Stimulated activated naive CD8-positive, alpha-beta T cell treated with anti-CD3 and anti-CD28 coated beads, Interleukin-15, amount 100 ng/mL, for 72 hours (primary cell): ENCODE results near the gene ATXN7L1.
"Not testable (repeated sequence)": the region's sequence is repeated elsewhere in the genome, so short reads cannot be mapped to it uniquely, and the experiment has no call there.

ENCODE experiments used
- ATAC-seq: fragments of 150-1000 bp; cut with Tn5 transposase; 2 replicates; pipeline ENCODE4 v1.10.0; 2021; ENCODE audit warnings: mild to moderate bottlenecking, moderate library complexity
- DNase-seq, 2 donors: peaks; one replicate each; pipeline ENCODE4 v3.0.0; 2021 to 2022
- H3K27ac Mint-ChIP-seq, 2 donors: one replicate each; pipeline ENCODE4 v1.8.0; 2022; ENCODE audit warnings: mild to moderate bottlenecking in 2 of 2, mixed read lengths in 2 of 2, moderate library complexity in 2 of 2
- H3K27me3 Mint-ChIP-seq: one replicate; pipeline ENCODE4 v1.8.0; 2022; ENCODE audit warnings: mixed read lengths
- H3K4me1 Mint-ChIP-seq: one replicate; pipeline ENCODE4 v1.8.0; 2022; ENCODE audit warnings: mild to moderate bottlenecking, mixed read lengths
- H3K4me3 Mint-ChIP-seq, 2 donors: one replicate each; pipeline ENCODE4 v1.8.0; 2022; ENCODE audit warnings: mild to moderate bottlenecking in 2 of 2, mixed read lengths in 2 of 2, moderate library complexity in 1 of 2
- H3K9me3 Mint-ChIP-seq, 2 donors: one replicate each; pipeline ENCODE4 v1.8.0; 2022; ENCODE audit warnings: mixed read lengths in 2 of 2

The ATXN7L1 gene

GRCh38 chr7:105719395-105719794, 157.0 kb downstream of the ATXN7L1 start:
- ATAC-seq (no peak), DNase-seq (no peak)
- Mint-ChIP-seq H3K4me3 (no peak overlapping the region), H3K4me1 (peaks cover 12% of the 10 kb centered on the region), H3K27ac (no peak overlapping the region), H3K9me3 (no peaks in the 10 kb centered on the region), H3K27me3 (no peaks in the 10 kb centered on the region)

GRCh38 chr7:105718511-105718925, 157.9 kb downstream of the ATXN7L1 start:
- Mint-ChIP-seq H3K27ac (peak overlapping the region in 1 of 2 donors; percentile 70), H3K9me3 (peaks cover 0 to 6% of the 10 kb centered on the region in 2 donors), H3K4me3 (no peak overlapping the region), H3K27me3 (no peaks in the 10 kb centered on the region), H3K4me1 (peaks cover 12% of the 10 kb centered on the region)
- DNase-seq (no peak), ATAC-seq (no peak)

DNA sequence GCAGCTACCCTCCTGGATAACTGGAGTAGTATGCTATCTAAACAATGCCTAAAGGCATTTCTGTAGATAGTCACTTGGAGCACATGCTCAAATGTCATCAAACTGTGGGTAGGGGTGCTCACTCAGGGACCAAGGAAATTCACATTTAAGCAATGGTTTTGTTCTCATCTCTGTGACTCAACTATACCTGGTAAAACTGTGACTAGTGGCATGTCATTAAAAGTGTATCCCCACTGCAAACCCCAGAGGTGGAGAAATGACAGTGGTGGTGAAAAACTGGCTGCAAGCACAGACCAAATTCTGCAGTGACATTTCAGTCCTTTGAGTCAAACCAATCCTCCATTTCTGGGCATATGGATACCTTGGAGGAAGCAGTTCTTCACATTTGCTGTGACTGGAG, 160.9 kb downstream of the ATXN7L1 start:
- Mint-ChIP-seq H3K27ac (no peak overlapping the region), H3K9me3 (peaks cover 20 to 36% of the 10 kb centered on the region in 2 donors), H3K4me1 (peaks cover 12% of the 10 kb centered on the region), H3K27me3 (no peaks in the 10 kb centered on the region), H3K4me3 (no peak overlapping the region)
- DNase-seq: no peak
- peak; percentile 80 for ATAC-seq

DNA sequence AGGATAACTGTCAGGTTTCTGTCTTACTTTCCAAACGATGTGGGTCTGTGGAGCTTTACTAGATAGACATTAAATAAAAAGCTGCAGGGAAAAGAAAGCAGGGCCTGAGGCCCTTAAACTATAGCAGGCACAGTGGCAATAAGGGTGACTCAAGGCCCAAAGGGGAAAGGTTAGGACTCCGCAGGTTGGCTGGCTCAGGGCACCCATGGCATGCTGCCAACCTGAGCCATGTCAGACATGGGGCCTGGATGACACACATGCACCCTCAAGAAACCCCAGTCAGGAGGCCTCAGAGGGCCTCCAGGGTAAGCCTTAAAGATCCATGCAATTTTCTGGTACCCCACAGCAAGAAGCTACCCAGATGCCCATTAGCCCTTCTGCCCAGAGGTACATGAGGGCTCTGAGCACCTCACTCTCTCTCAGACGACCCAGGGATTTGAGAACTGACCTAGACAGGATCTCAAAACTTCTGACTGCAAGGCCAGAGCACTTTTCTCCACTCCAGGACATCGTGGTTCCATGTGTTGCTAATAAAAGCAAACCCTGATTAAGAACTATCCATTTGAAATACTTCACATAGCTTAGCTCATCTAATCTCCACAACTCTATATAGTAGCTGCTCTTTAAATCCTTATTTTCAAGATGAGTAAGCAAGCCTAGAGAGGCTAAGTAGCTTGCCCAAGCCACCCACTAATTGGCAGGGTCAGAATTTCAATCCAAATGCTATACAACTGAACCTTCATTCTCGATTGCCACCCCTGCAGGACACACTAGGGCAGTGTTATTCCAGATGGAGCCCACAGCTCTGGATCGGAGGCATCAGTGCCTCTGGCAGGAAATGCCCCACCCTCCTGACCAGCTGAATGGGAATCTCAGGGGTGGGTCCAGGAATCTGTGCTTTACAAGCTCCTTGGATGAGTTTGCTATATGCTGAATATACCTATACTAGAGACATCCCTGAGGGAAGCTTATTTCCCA, 162.6 kb downstream of the ATXN7L1 start:
- ATAC-seq: no peak
- no peaks in the 10 kb centered on the region for H3K27me3 Mint-ChIP-seq

GRCh38 chr7:105712877-105713276, 163.5 kb downstream of the ATXN7L1 start:
- DNase-seq (no peak), ATAC-seq (no peak)
- H3K4me1 Mint-ChIP-seq: peaks cover 12% of the 10 kb centered on the region
- H3K9me3 Mint-ChIP-seq: peaks cover 25 to 47% of the 10 kb centered on the region in 2 donors
- H3K27ac Mint-ChIP-seq: no peak overlapping the region
- H3K4me3 Mint-ChIP-seq: no peak overlapping the region
- no peaks in the 10 kb centered on the region for H3K27me3 Mint-ChIP-seq

More for the DNA sequence above, 162.6 kb downstream of the ATXN7L1 start:
- H3K9me3 Mint-ChIP-seq: peaks cover 25 to 47% of the 10 kb centered on the region in 2 donors
- DNase-seq: no peak
- no peak overlapping the region for H3K4me3 Mint-ChIP-seq
- H3K27ac Mint-ChIP-seq: no peak overlapping the region
- peaks cover 10% of the 10 kb centered on the region for H3K4me1 Mint-ChIP-seq

DNA sequence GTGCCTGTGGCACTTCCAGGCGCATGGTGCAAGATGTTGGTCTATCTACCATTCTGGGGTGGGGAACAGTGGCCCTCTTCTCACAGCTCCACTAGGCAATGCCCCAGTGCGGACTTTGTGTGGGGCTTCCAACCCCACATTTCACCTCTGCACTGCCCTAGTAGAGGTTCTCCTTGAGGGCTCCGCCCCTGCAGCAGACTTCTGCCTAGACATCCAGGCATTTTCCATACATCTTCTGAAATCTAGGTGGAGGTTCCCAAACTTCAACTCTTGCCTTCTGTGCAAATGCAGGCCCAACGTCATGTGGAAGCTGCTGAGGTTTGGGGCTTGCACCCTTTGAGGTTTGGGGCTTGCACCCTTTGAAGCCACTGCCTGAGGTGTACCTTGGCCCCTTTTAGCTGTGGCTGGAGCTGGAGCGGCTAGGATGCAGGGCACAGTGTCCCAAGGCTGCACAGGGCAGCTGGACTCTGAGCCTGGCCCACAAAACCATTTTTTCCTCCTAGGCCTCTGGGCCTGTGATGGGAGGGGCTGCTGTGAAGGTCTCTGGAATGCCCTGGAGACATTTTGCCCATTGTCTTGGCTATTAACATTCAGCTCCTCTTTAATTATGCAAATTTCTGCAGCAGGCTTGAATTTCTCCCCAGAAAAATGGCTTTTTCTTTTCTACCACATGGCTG, 164.5 kb downstream of the ATXN7L1 start:
- no peak for ATAC-seq

GRCh38 chr7:105710720-105711119, 165.7 kb downstream of the ATXN7L1 start:
- H3K27ac Mint-ChIP-seq, H3K4me3 Mint-ChIP-seq, H3K27me3 Mint-ChIP-seq, ATAC-seq, DNase-seq: not testable (repeated sequence)
- Mint-ChIP-seq H3K4me1 (peaks cover 15% of the 10 kb centered on the region), H3K9me3 (peaks cover 25 to 47% of the 10 kb centered on the region in 2 donors)

More for the DNA sequence above, 164.5 kb downstream of the ATXN7L1 start:
- Mint-ChIP-seq H3K27ac (no peak overlapping the region), H3K9me3 (peaks cover 25 to 47% of the 10 kb centered on the region in 2 donors), H3K4me3 (no peak overlapping the region), H3K27me3 (no peaks in the 10 kb centered on the region), H3K4me1 (peaks cover 15% of the 10 kb centered on the region)
- no peak for DNase-seq

DNA sequence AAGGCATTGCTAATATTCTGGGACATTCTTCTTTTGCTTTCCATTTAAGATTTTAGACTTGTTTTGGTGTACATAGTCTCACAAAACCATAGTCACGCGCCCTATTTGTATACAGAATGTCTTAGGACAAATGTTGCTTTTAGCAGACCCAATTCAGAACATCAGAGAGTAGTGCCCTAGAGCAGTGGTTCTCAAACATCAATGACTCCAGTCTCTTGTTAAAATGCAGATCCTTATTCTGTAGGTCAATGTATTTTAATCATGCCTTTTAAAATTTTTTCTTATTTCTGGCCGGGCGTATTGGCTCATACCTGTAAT, 167.7 kb downstream of the ATXN7L1 start:
- DNase-seq: no peak
- ATAC-seq: no peak
- Mint-ChIP-seq H3K4me1 (peaks cover 10% of the 10 kb centered on the region), H3K27ac (no peak overlapping the region), H3K27me3 (no peaks in the 10 kb centered on the region), H3K9me3 (peaks cover 25 to 43% of the 10 kb centered on the region in 2 donors), H3K4me3 (no peak overlapping the region)

DNA sequence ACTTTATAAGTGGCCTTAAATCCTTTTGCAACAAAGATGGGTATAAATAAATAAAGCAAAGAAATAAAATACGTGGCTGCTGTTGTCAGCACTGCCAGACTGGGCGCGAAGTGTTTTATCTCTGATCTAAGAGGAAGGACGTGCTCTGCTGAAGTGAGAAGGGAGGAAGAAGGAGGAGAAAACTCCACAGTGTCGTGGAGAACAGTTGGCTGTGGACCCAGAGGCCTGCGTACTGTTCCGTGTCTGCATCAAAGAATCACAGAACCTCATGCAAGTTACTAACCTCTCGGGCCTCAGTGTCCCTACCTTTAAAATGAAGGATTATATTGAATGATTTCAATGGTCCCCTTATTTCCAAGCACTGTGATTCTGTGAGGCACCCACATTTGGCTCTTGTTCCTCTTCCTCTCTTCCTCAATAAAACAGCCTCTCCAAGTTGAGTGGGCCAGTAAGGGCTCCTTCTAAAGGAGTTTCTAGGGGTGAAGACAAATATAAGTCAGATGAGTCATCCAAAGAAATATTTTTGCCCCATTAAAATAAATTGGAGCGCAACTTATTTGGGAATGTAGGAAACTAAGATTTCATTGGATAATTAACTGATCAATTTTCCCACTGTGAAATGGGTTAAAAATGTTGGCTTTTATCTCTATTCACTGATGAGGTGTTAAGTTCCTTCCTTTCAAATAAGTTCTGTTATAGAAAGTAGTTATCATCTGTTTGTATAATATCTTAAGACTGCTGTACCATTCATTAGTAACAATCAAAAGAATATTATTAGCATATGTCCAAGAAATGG, 168.2 kb downstream of the ATXN7L1 start:
- no peak for DNase-seq
- Mint-ChIP-seq H3K4me3 (no peak overlapping the region), H3K27me3 (no peaks in the 10 kb centered on the region), H3K4me1 (peaks cover 10% of the 10 kb centered on the region), H3K27ac (no peak overlapping the region), H3K9me3 (peaks cover 24 to 37% of the 10 kb centered on the region in 2 donors)
- no peak for ATAC-seq

GRCh38 chr7:105707381-105707780, 169.0 kb downstream of the ATXN7L1 start:
- H3K27ac Mint-ChIP-seq: no peak overlapping the region
- peaks cover 16 to 29% of the 10 kb centered on the region in 2 donors for H3K9me3 Mint-ChIP-seq
- no peaks in the 10 kb centered on the region for H3K27me3 Mint-ChIP-seq
- ATAC-seq: no peak
- no peak overlapping the region for H3K4me3 Mint-ChIP-seq
- peaks cover 10% of the 10 kb centered on the region for H3K4me1 Mint-ChIP-seq
- no peak for DNase-seq

- Mint-ChIP-seq H3K27ac (no peak overlapping the region), H3K27me3 (no peaks in the 10 kb centered on the region), H3K9me3 (peaks cover 4 to 10% of the 10 kb centered on the region in 2 donors), H3K4me3 (no peak overlapping the region), H3K4me1 (peaks cover 10% of the 10 kb centered on the region)
- DNase-seq (no peak), ATAC-seq (no peak)
Measured at GRCh38 chr7:105705427-105705826, 171.0 kb downstream of the ATXN7L1 start.

GRCh38 chr7:105703207-105703930, 173.0 kb downstream of the ATXN7L1 start:
- Mint-ChIP-seq H3K4me1 (peaks cover 8% of the 10 kb centered on the region), H3K27me3 (no peaks in the 10 kb centered on the region), H3K4me3 (no peak overlapping the region), H3K9me3 (no peaks in the 10 kb centered on the region), H3K27ac (no peak overlapping the region)
- ATAC-seq (no peak), DNase-seq (no peak)

GRCh38 chr7:105699568-105700236, 176.7 kb downstream of the ATXN7L1 start:
- no peak for DNase-seq
- Mint-ChIP-seq H3K27me3 (no peaks in the 10 kb centered on the region), H3K9me3 (peaks cover 12 to 18% of the 10 kb centered on the region in 2 donors), H3K27ac (no peak overlapping the region), H3K4me1 (no peaks in the 10 kb centered on the region), H3K4me3 (no peak overlapping the region)
- no peak for ATAC-seq

- H3K9me3 Mint-ChIP-seq: peaks cover 12 to 18% of the 10 kb centered on the region in 2 donors
- DNase-seq (no peak), ATAC-seq (no peak)
- H3K27me3 Mint-ChIP-seq: no peaks in the 10 kb centered on the region
- H3K27ac Mint-ChIP-seq: no peak overlapping the region
- H3K4me3 Mint-ChIP-seq: no peak overlapping the region
- H3K4me1 Mint-ChIP-seq: peaks cover 7% of the 10 kb centered on the region
Measured at GRCh38 chr7:105698531-105698930, 177.9 kb downstream of the ATXN7L1 start.
